Endothelial cell of umbilical vein (primary cell): Measurements from ENCODE around the gene C20orf144. TPM values are rescaled to one million over a fixed set of nuclear protein-coding genes. Genes with fewer than 3 reads are reported as not detected.

Experiments used
- BruUV-seq: library from RNA; stranded (reverse); fragments of 400-500 nt; replicated peaks from 2 replicates; lab custom pipeline; 2021; lab: Mats Ljungman, UMichigan
- CTCF ChIA-PET: fragments of 300-600, 350-600 bp; sonication (Branson Sonifier 250); formaldehyde crosslinking; loops from one replicate; lab custom pipeline; 2021; ENCODE audit warnings: antibody characterized with exemption, inconsistent platforms; lab: Charles Lee
- POLR2A ChIA-PET: fragments of 300-600, 350-600 bp; sonication (Branson Sonifier 250); formaldehyde crosslinking; loops from one replicate; lab custom pipeline; 2021; ENCODE audit warnings: antibody characterized with exemption, inconsistent platforms; lab: Charles Lee
- DNase-seq: peaks from one replicate; pipeline ENCODE4 v3.0.0-alpha.2; 2011; ENCODE audit warnings: low read depth, low spot score
- FAIRE-seq: peaks from 2 replicates; lab custom pipeline; 2011; peaks lifted over from hg19 to GRCh38; lab: Jason Lieb, UNC
- H2AFZ ChIP-seq: 2 replicates; pipeline ENCODE4 v1.6.0; 2012; ENCODE audit warnings: low read depth, low read length, control low read depth, inconsistent platforms
- H3K27ac ChIP-seq: 2 replicates; pipeline ENCODE4 v1.5.1; 2011; ENCODE audit warnings: low read depth, mild to moderate bottlenecking, control low read depth, low read length, moderate library complexity; ENCODE audit not compliant: insufficient read depth
- H3K27me3 ChIP-seq, 2 experiments: 2 replicates each; pipeline versions ENCODE4 v1.6.0 to v1.6.1; 2011; ENCODE audit warnings: low read length in 2 of 2, mixed read lengths in 1 of 2; ENCODE audit not compliant: control insufficient read depth in 2 of 2, insufficient read depth in 2 of 2
- H3K36me3 ChIP-seq, 2 experiments: 2 replicates in 1 of 2; 3 replicates in 1 of 2; pipeline ENCODE4 v1.5.1; 2011; ENCODE audit warnings: low read length in 2 of 2, mild to moderate bottlenecking in 1 of 2, moderate library complexity in 1 of 2; ENCODE audit not compliant: control insufficient read depth in 2 of 2, insufficient read depth in 2 of 2; ENCODE audit errors: extremely low read depth in 1 of 2
- H3K4me1 ChIP-seq: 3 replicates; pipeline ENCODE4 v1.5.1; 2011; ENCODE audit warnings: mild to moderate bottlenecking, low read length; ENCODE audit not compliant: control insufficient read depth, insufficient read depth; ENCODE audit errors: extremely low read depth
- H3K4me2 ChIP-seq: 2 replicates; pipeline ENCODE4 v1.6.1; 2011; ENCODE audit warnings: low read length, control low read depth, mixed read lengths; ENCODE audit not compliant: insufficient read depth
- H3K4me3 ChIP-seq, 3 experiments: fragments of 200-600 bp in 1 of 3; sonication (generic), shearing (Covaris generic) in 1 of 3; replicated peaks in 1 of 3; 2 replicates each; pipeline ENCODE4 v1.5.1; 2011 to 2016; ENCODE audit warnings: control low read depth in 3 of 3, low read length in 3 of 3, mild to moderate bottlenecking in 2 of 3, inconsistent platforms in 1 of 3, low read depth in 1 of 3, moderate library complexity in 1 of 3; ENCODE audit not compliant: insufficient read depth in 1 of 3
- H3K79me2 ChIP-seq: 2 replicates; pipeline ENCODE4 v1.6.0; 2012; ENCODE audit warnings: low read length, inconsistent platforms; ENCODE audit not compliant: control insufficient read depth, insufficient read depth
- H3K9ac ChIP-seq: replicated peaks from 2 replicates; pipeline ENCODE3; 2011; ENCODE audit warnings: low read length, control low read depth; ENCODE audit not compliant: insufficient read depth; ENCODE audit errors: extremely low read depth
- H3K9me1 ChIP-seq: replicated peaks from 3 replicates; pipeline ENCODE4 v1.6.0; 2011; ENCODE audit warnings: mild to moderate bottlenecking, low read length; ENCODE audit not compliant: control insufficient read depth, insufficient read depth; ENCODE audit errors: extremely low read depth
- H3K9me3 ChIP-seq: replicated peaks from 2 replicates; pipeline ENCODE4 v1.5.1; 2012; ENCODE audit warnings: low read length, inconsistent platforms; ENCODE audit not compliant: control insufficient read depth, insufficient read depth
- H4K20me1 ChIP-seq: replicated peaks from 2 replicates; pipeline ENCODE3; 2011; ENCODE audit warnings: mild to moderate bottlenecking, low read length; ENCODE audit not compliant: control insufficient read depth, insufficient read depth; ENCODE audit errors: extremely low read depth
- CTCF ChIP-seq, 2 donors: IDR thresholded peaks; 1 replicate in 1 of 2; 2 replicates in 1 of 2; pipeline ENCODE4 v1.5.1; 2011; ENCODE audit warnings: low read length in 2 of 2, mild to moderate bottlenecking in 2 of 2, moderate library complexity in 2 of 2, control low read depth in 1 of 2, inconsistent platforms in 1 of 2, low read depth in 1 of 2; ENCODE audit not compliant: insufficient read depth in 1 of 2; ENCODE audit errors: extremely low read depth in 1 of 2
- EZH2 ChIP-seq: IDR thresholded peaks from 2 replicates; pipeline ENCODE4 v1.6.1; 2012; ENCODE audit warnings: borderline replicate concordance, low read depth, mild to moderate bottlenecking, moderate library complexity, low read length, inconsistent platforms; ENCODE audit not compliant: severe bottlenecking
- FOS ChIP-seq: IDR thresholded peaks from 2 replicates; pipeline ENCODE4 v1.6.1; 2011; ENCODE audit warnings: mild to moderate bottlenecking, low read length, moderate library complexity, borderline replicate concordance; ENCODE audit not compliant: insufficient read depth
- GATA2 ChIP-seq: IDR thresholded peaks from 2 replicates; pipeline ENCODE4 v1.7.0; 2011; ENCODE audit warnings: low read depth, mild to moderate bottlenecking, moderate library complexity, mixed read lengths, low read length; ENCODE audit not compliant: insufficient read length, insufficient read depth
- JUN ChIP-seq: IDR thresholded peaks from 2 replicates; pipeline ENCODE4 v1.6.1; 2011; ENCODE audit warnings: borderline replicate concordance, low read depth; ENCODE audit not compliant: insufficient read length, insufficient read depth
- MAX ChIP-seq: IDR thresholded peaks from 2 replicates; pipeline ENCODE4 v1.6.1; 2011; ENCODE audit not compliant: insufficient read depth, insufficient read length
- MYC ChIP-seq: IDR thresholded peaks from one replicate; pipeline ENCODE4 v1.6.1; 2011; ENCODE audit warnings: mild to moderate bottlenecking, low read depth, low read length
- POLR2A ChIP-seq: IDR thresholded peaks from 2 replicates; pipeline ENCODE4 v1.6.1; 2012; ENCODE audit warnings: low read depth, mild to moderate bottlenecking, control low read depth, low read length
- POLR2AphosphoS5 ChIP-seq: IDR thresholded peaks from 2 replicates; pipeline ENCODE4 v1.6.1; 2012; ENCODE audit warnings: low read depth, mild to moderate bottlenecking, control low read depth, low read length, moderate library complexity; ENCODE audit not compliant: insufficient read depth
- dilution Hi-C: fragments of 300-500 bp; cut with MboI; formaldehyde crosslinking; loops from one replicate; pipeline ENCODE4 v1.15.0; 2019; ENCODE audit warnings: low sequenced_read_pairs; ENCODE audit not compliant: extremely low pct_ligation_motif_present
- intact Hi-C: fragments of 100-400 bp; cut with micrococcal nuclease; formaldehyde crosslinking; loops from one replicate; pipeline ENCODE4 v1.10.0; 2022
- polyA plus RNA-seq, 4 experiments: library from polyadenylated mRNA; depleted of rRNA in 3 of 4; stranded (reverse) in 3 of 4; unstranded in 1 of 4; fragments of >200 nt; gene quantifications; 2 replicates each; pipeline versions ENCODE4 v1.2.1 to v1.2.3, GENCODE V29; 2011 to 2012; ENCODE audit warnings: missing spikeins in 1 of 4
- total RNA-seq: library from RNA; stranded (reverse); gene quantifications from 2 replicates; pipeline ENCODE4 v1.2.3, GENCODE V29; 2021

C20orf144 gene
- total and polyA plus RNA-seq, 2 donors (not counting 3 experiments of a cell fraction or from before 2014, with no cell fraction given), result not detected

GRCh38 chr20:33648396-33649004 is 13.6 kb upstream of the C20orf144 start:
- DNase-seq (no peak), FAIRE-seq (no peak)
- H3K9me3 ChIP-seq, result no peaks in the 10 kb centered on the region
- no peaks in the 10 kb centered on the region for H4K20me1 ChIP-seq
- H3K27me3 ChIP-seq, result no peaks in the 10 kb centered on the region
- H3K4me2 ChIP-seq, result no peak overlapping the region
- H3K9ac ChIP-seq, result no peak overlapping the region
- intact Hi-C loops, result no loop called here
- no peaks in the 10 kb centered on the region for H3K9me1 ChIP-seq
- H3K79me2 ChIP-seq, result no peaks in the 10 kb centered on the region
- dilution Hi-C loops, result no loop called here
- H3K4me1 ChIP-seq, result no peaks in the 10 kb centered on the region
- H3K36me3 ChIP-seq, result peaks cover 3 to 18% of the 10 kb centered on the region in 2 experiments
- ChIA-PET POLR2A (no interaction called here), CTCF (interaction anchor here (1.2 kb wide), 1 partner anchor 191 kb away, joined by 3 read pairs; no protein-coding TSS in a partner anchor)
- H2AFZ ChIP-seq, result no peak overlapping the region
- TF ChIP-seq EZH2 (no peak), MYC (no peak), POLR2AphosphoS5 (no peak), MAX (no peak), GATA2 (no peak), CTCF (IDR thresholded peaks at IDR 0.05; ENCODE audit: extremely low read depth in 1 of 2, insufficient read depth in 1 of 2, low read depth in 1 of 2, low read length in 2 of 2) (no peak), POLR2A (no peak), FOS (no peak), JUN (no peak)
- no peak overlapping the region for H3K4me3 ChIP-seq
- BruUV-seq, result no TSS peak
- H3K27ac ChIP-seq, result no peak overlapping the region
